ENCODE results near the gene STARD3NL.

- no peak for TF ChIP-seq GATA1 (IDR thresholded peaks at IDR 0.05; ENCODE audit: low read depth, low read length)
- no peak for TF ChIP-seq POLR2A (IDR thresholded peaks at IDR 0.05; ENCODE audit: low read length)
These were observed 48.9 kb upstream of the STARD3NL start for GRCh38 chr7:38129162-38129561.

All from erythroblast (primary cell).